Ovary (tissue), 3 donors: ENCODE data around the gene DIDO1.

Experiments
- EP300 ChIP-seq: sonication (generic); formaldehyde crosslinking; IDR thresholded peaks from one replicate; pipeline ENCODE4 v1.6.1; 2017; ENCODE audit warnings: antibody characterized with exemption
- TF ChIP-seq, protein P1 (sequence below), 3 donors: fragments of 450-650 bp in 2 of 3; fragments of 200-600 bp in 1 of 3; IDR thresholded peaks; one replicate each; pipeline versions ENCODE4 v1.5.1 to v1.8.0; 2016 to 2022; ENCODE audit warnings: antibody characterized with exemption in 3 of 3, mild to moderate bottlenecking in 1 of 3
- donor health status: DM: no; HTN: no; CAD: no.

DNA sequence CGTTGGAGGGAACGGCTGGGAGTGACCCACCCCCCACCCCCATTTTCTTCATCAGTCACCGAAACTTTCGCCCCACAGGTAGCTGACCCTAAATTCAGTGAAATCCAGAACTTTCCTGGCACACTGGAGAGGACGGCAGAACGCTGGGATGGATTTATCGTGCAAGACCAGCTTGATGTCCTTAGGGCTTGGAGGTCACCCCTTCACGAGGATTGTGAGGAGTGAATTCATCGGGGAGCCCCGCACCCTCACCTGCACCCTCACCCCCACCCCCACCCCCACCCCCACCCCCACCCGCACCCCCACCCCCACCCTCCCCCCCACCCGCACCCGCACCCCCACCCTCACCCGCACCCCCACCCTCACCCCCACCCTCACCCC, 51.4 kb downstream of the DIDO1 start:
- TF ChIP-seq, protein P1, sequence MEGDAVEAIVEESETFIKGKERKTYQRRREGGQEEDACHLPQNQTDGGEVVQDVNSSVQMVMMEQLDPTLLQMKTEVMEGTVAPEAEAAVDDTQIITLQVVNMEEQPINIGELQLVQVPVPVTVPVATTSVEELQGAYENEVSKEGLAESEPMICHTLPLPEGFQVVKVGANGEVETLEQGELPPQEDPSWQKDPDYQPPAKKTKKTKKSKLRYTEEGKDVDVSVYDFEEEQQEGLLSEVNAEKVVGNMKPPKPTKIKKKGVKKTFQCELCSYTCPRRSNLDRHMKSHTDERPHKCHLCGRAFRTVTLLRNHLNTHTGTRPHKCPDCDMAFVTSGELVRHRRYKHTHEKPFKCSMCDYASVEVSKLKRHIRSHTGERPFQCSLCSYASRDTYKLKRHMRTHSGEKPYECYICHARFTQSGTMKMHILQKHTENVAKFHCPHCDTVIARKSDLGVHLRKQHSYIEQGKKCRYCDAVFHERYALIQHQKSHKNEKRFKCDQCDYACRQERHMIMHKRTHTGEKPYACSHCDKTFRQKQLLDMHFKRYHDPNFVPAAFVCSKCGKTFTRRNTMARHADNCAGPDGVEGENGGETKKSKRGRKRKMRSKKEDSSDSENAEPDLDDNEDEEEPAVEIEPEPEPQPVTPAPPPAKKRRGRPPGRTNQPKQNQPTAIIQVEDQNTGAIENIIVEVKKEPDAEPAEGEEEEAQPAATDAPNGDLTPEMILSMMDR (IDR thresholded peaks at IDR 0.05) = no peak
- no peak for TF ChIP-seq EP300
